ENCODE data around the gene TTC13.

DNA sequence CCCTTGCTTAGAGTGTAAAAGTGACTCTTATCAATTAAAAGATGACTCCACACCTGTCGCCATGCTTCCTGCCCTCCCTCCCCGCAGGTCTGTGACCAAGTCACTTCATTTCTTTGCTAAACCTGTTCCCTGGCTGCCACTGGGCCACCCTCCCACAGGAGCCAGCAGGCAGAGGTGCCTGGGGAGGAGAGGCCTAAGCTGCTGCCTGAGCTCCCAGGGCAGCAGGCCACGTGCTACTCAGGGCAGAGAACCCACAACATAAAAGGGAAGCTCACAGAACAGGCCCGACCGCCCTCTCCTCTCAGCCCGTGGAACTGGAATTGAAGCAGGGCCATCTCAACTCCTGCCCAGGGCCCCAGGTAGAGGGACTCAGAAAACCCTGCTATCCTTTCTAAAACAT is 115.2 kb downstream of the TTC13 start:
- TF ChIP-seq, protein P1, sequence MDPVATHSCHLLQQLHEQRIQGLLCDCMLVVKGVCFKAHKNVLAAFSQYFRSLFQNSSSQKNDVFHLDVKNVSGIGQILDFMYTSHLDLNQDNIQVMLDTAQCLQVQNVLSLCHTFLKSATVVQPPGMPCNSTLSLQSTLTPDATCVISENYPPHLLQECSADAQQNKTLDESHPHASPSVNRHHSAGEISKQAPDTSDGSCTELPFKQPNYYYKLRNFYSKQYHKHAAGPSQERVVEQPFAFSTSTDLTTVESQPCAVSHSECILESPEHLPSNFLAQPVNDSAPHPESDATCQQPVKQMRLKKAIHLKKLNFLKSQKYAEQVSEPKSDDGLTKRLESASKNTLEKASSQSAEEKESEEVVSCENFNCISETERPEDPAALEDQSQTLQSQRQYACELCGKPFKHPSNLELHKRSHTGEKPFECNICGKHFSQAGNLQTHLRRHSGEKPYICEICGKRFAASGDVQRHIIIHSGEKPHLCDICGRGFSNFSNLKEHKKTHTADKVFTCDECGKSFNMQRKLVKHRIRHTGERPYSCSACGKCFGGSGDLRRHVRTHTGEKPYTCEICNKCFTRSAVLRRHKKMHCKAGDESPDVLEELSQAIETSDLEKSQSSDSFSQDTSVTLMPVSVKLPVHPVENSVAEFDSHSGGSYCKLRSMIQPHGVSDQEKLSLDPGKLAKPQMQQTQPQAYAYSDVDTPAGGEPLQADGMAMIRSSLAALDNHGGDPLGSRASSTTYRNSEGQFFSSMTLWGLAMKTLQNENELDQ (CRISPR knock-in tag; IDR thresholded peaks at IDR 0.05; ENCODE audit: borderline replicate concordance) = no peak
- TF ChIP-seq, protein P2, sequence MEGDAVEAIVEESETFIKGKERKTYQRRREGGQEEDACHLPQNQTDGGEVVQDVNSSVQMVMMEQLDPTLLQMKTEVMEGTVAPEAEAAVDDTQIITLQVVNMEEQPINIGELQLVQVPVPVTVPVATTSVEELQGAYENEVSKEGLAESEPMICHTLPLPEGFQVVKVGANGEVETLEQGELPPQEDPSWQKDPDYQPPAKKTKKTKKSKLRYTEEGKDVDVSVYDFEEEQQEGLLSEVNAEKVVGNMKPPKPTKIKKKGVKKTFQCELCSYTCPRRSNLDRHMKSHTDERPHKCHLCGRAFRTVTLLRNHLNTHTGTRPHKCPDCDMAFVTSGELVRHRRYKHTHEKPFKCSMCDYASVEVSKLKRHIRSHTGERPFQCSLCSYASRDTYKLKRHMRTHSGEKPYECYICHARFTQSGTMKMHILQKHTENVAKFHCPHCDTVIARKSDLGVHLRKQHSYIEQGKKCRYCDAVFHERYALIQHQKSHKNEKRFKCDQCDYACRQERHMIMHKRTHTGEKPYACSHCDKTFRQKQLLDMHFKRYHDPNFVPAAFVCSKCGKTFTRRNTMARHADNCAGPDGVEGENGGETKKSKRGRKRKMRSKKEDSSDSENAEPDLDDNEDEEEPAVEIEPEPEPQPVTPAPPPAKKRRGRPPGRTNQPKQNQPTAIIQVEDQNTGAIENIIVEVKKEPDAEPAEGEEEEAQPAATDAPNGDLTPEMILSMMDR (CRISPR knock-in tag; IDR thresholded peaks at IDR 0.05) = no peak
- TF ChIP-seq, protein P3, sequence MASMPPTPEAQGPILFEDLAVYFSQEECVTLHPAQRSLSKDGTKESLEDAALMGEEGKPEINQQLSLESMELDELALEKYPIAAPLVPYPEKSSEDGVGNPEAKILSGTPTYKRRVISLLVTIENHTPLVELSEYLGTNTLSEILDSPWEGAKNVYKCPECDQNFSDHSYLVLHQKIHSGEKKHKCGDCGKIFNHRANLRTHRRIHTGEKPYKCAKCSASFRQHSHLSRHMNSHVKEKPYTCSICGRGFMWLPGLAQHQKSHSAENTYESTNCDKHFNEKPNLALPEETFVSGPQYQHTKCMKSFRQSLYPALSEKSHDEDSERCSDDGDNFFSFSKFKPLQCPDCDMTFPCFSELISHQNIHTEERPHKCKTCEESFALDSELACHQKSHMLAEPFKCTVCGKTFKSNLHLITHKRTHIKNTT (CRISPR knock-in tag; IDR thresholded peaks at IDR 0.05) = no peak
- TF ChIP-seq, protein P4, sequence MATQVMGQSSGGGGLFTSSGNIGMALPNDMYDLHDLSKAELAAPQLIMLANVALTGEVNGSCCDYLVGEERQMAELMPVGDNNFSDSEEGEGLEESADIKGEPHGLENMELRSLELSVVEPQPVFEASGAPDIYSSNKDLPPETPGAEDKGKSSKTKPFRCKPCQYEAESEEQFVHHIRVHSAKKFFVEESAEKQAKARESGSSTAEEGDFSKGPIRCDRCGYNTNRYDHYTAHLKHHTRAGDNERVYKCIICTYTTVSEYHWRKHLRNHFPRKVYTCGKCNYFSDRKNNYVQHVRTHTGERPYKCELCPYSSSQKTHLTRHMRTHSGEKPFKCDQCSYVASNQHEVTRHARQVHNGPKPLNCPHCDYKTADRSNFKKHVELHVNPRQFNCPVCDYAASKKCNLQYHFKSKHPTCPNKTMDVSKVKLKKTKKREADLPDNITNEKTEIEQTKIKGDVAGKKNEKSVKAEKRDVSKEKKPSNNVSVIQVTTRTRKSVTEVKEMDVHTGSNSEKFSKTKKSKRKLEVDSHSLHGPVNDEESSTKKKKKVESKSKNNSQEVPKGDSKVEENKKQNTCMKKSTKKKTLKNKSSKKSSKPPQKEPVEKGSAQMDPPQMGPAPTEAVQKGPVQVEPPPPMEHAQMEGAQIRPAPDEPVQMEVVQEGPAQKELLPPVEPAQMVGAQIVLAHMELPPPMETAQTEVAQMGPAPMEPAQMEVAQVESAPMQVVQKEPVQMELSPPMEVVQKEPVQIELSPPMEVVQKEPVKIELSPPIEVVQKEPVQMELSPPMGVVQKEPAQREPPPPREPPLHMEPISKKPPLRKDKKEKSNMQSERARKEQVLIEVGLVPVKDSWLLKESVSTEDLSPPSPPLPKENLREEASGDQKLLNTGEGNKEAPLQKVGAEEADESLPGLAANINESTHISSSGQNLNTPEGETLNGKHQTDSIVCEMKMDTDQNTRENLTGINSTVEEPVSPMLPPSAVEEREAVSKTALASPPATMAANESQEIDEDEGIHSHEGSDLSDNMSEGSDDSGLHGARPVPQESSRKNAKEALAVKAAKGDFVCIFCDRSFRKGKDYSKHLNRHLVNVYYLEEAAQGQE (IDR thresholded peaks at IDR 0.05; ENCODE audit: borderline replicate concordance in 1 of 2, low read depth in 1 of 2, low read length in 2 of 2) = no peak
- TF ChIP-seq RXRB (CRISPR knock-in tag; IDR thresholded peaks at IDR 0.05; ENCODE audit: borderline replicate concordance) (no peak), NBN (conservative IDR thresholded peaks at IDR 0.05) (no peak), BHLHE40 (IDR thresholded peaks at IDR 0.05; ENCODE audit: low read length) (no peak), CHD2 (IDR thresholded peaks at IDR 0.05; ENCODE audit: low read depth, low read length) (no peak), SIN3A (IDR thresholded peaks at IDR 0.05; ENCODE audit: borderline replicate concordance, low read depth, low read length) (no peak), FOXA1 (IDR thresholded peaks at IDR 0.05) (no peak), FOXA1 (CRISPR knock-in tag; IDR thresholded peaks at IDR 0.05) (no peak), POLR2AphosphoS5 (IDR thresholded peaks at IDR 0.05; ENCODE audit: low read depth, low read length) (no peak)
- TF ChIP-seq, protein P5, sequence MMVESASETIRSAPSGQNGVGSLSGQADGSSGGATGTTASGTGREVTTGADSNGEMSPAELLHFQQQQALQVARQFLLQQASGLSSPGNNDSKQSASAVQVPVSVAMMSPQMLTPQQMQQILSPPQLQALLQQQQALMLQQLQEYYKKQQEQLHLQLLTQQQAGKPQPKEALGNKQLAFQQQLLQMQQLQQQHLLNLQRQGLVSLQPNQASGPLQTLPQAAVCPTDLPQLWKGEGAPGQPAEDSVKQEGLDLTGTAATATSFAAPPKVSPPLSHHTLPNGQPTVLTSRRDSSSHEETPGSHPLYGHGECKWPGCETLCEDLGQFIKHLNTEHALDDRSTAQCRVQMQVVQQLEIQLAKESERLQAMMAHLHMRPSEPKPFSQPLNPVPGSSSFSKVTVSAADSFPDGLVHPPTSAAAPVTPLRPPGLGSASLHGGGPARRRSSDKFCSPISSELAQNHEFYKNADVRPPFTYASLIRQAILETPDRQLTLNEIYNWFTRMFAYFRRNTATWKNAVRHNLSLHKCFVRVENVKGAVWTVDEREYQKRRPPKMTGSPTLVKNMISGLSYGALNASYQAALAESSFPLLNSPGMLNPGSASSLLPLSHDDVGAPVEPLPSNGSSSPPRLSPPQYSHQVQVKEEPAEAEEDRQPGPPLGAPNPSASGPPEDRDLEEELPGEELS (CRISPR knock-in tag; IDR thresholded peaks at IDR 0.05) = no peak
- TF ChIP-seq, protein P6, sequence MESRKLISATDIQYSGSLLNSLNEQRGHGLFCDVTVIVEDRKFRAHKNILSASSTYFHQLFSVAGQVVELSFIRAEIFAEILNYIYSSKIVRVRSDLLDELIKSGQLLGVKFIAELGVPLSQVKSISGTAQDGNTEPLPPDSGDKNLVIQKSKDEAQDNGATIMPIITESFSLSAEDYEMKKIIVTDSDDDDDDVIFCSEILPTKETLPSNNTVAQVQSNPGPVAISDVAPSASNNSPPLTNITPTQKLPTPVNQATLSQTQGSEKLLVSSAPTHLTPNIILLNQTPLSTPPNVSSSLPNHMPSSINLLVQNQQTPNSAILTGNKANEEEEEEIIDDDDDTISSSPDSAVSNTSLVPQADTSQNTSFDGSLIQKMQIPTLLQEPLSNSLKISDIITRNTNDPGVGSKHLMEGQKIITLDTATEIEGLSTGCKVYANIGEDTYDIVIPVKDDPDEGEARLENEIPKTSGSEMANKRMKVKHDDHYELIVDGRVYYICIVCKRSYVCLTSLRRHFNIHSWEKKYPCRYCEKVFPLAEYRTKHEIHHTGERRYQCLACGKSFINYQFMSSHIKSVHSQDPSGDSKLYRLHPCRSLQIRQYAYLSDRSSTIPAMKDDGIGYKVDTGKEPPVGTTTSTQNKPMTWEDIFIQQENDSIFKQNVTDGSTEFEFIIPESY (CRISPR knock-in tag; IDR thresholded peaks at IDR 0.05) = no peak
